Vagina (tissue), 2 donors: ENCODE measurements around the gene SNX32.

ENCODE experiments used
- CTCF ChIP-seq, 3 experiments: fragments of 450-650 bp in 2 of 3; fragments of 200-600 bp in 1 of 3; sonication (generic) in 1 of 3; IDR thresholded peaks; one replicate each; pipeline ENCODE4 v1.5.1; 2017 to 2019; ENCODE audit warnings: antibody characterized with exemption in 3 of 3, mild to moderate bottlenecking in 2 of 3, moderate library complexity in 2 of 3
- POLR2A ChIP-seq, 2 donors: fragments of 450-650 bp; IDR thresholded peaks; one replicate each; pipeline ENCODE4 v1.6.1; 2017; ENCODE audit warnings: antibody characterized with exemption in 2 of 2, mild to moderate bottlenecking in 2 of 2, moderate library complexity in 2 of 2

GRCh38 chr11:65833297-65834030 is at the start of gene SNX32:
- no peak for TF ChIP-seq POLR2A (IDR thresholded peaks at IDR 0.05)
- no peak for TF ChIP-seq CTCF (IDR thresholded peaks at IDR 0.05)
